Stimulated activated CD8-positive, alpha-beta memory T cell treated with anti-CD3 and anti-CD28 coated beads, Interleukin-4, amount 100 ng/mL, for 24 hours (primary cell): ENCODE data around the gene INSR.
"Not testable (repeated sequence)": the region's sequence is repeated elsewhere in the genome, so short reads cannot be mapped to it uniquely, and the experiment has no call there.

ENCODE experiments used
- DNase-seq: peaks from one replicate; pipeline ENCODE4 v3.0.0-alpha.2; 2020; ENCODE audit warnings: low read depth

Gene INSR

GRCh38 chr19:7224209-7224686 lies 70.0 kb downstream of the INSR start:
- no peak for DNase-seq

DNA sequence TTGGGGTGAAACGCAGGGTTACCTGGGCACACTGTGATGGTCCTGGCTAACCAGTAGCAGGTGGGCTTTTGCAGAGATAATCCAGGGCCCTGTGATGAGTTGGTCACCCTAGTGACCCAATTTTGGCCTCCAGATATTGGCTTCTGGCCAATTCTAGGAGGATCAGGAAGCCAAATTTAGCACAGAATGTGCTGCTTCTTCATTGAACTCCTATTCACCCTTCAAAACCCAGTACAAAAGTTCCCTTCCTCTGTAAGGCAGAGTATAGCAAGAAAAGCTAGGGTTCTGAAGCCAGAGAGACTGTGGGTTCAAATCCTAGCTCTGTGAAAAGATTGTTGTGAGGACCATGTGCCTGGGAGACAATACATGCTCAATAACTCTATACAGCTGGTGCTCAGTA lies 70.8 kb downstream of the INSR start:
- no peak for DNase-seq

- DNase-seq = no peak
Measured at GRCh38 chr19:7219056-7219455, 75.2 kb downstream of the INSR start.

DNA sequence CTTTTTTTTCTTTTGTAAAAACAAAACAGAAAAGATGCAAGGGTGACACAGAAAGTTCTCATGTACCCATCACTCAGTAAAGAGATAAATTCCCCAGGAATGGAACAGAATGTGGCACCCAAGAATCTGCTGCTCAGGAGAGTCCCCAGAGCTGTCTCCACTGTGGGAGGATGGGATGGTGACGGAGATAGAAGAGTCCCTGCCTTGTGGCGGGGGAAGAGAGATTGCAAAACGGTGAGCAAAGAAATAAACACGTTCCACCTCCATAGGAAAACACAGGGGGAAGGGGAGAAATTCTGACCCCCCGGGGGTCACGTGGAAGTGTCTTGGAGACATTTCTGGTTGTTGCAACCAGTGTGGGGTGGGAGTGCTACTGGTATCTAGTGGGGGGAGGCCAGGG lies 76.4 kb downstream of the INSR start:
- DNase-seq = no peak

- DNase-seq = no peak
Measured at GRCh38 chr19:7216373-7216902, 77.8 kb downstream of the INSR start.

- no peak for DNase-seq
Measured at GRCh38 chr19:7215176-7215575, 79.0 kb downstream of the INSR start.

- no peak for DNase-seq
Measured at GRCh38 chr19:7214324-7215089, 79.7 kb downstream of the INSR start.

DNA sequence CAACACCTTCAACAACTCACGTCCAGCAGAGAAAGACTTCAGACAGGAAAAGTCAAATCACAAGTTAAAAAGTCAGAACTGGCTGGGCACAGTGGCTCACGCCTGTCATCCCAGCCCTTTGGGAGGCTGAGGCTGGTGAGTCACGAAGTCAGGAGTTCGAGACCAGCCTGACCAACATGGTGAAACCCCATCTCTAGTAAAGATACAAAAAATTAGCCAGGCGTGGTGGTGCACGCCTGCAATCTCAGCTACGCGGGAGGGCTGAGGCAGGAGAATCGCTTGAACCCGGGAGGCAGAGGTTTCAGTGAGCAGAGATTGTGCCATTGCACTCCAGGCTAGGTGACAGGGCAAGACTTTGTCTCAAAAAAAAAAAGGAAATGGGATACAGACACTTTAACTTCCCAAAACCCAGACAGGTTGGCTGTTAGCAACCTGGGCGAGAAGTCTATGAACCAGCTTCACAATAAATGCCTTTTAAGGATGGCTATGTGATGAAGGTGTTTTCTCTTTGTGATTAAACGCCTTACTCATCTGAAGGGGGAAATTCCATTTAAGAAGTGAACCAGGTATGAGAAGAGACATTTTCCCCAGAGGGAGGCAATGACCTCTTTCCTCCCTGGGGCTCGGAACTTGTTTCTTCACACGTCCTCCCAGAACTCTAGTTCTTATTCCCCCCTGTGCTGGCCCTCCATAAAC lies 80.4 kb downstream of the INSR start:
- DNase-seq = no peak

- DNase-seq = no peak
Measured at GRCh38 chr19:7211191-7211951, 82.8 kb downstream of the INSR start.

- DNase-seq = no peak
Measured at GRCh38 chr19:7210359-7210758, 83.9 kb downstream of the INSR start.

- not testable (repeated sequence) for DNase-seq
Measured at GRCh38 chr19:7209597-7210325, 84.5 kb downstream of the INSR start.

- DNase-seq = not testable (repeated sequence)
Measured at GRCh38 chr19:7209036-7209435, 85.2 kb downstream of the INSR start.

DNA sequence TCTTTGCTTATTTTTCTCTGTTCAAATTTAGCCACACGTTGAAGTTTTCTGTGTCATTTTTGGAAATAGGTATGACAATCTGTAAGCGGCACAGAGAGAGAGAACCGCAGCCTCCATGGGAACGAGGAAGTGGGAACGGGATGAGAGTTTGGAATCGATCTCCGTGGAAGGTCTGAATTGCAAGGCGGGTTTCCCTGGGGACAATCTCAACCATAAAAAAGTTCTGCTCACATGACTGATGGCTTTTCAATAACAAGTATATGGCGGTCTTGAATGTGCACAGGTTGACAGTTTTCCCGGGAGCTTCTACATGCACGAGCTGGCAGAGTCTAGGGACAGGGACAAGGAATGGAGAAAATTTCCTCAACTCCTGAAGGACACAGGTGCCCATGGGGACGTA lies 90.9 kb downstream of the INSR start:
- no peak for DNase-seq

GRCh38 chr19:7202888-7203287 lies 91.3 kb downstream of the INSR start:
- no peak for DNase-seq

- no peak for DNase-seq
Measured at GRCh38 chr19:7200736-7201135, 93.5 kb downstream of the INSR start.

DNA sequence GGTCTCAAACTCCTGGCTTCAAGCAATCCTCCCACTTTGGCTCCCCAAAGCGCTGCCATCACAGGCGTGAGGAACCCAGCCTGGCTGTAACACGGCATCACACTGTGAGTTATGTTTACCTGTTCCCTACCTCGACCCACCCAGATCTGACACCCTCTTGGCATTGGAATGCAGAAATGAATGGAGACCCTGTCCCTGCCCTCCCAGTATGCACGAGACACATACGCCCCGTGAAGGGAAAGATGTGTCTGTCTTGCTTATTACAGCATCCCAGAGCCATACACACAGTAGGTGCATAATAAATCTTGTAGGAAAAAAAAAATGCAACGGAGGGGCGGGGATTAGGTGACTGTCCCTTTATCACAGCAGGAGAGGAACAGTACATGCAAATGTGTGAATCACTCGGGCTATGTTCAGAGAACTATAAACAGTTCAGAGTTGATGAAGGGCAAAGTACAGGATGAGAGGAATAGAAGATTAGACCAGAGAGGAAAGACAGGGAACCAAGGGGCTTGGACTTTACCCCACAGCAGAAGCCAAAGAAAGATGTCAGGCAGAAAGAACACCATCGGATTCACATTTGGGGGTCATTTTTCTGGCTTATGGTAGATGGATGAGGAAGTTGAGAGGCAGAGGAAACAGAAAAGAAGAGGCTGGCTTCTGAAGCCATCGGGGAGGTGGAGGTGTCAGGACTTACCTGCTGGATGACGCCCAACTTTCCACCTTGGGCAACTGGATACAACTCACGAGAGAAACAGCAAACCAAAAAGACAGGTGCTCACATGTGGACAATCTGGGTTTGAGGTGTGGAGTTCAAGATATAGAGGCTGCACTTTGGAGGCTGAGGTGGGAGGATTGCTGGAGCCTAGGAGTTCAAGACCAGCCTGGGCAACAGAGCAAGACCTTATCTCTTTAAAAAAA lies 94.3 kb downstream of the INSR start:
- DNase-seq = no peak

DNA sequence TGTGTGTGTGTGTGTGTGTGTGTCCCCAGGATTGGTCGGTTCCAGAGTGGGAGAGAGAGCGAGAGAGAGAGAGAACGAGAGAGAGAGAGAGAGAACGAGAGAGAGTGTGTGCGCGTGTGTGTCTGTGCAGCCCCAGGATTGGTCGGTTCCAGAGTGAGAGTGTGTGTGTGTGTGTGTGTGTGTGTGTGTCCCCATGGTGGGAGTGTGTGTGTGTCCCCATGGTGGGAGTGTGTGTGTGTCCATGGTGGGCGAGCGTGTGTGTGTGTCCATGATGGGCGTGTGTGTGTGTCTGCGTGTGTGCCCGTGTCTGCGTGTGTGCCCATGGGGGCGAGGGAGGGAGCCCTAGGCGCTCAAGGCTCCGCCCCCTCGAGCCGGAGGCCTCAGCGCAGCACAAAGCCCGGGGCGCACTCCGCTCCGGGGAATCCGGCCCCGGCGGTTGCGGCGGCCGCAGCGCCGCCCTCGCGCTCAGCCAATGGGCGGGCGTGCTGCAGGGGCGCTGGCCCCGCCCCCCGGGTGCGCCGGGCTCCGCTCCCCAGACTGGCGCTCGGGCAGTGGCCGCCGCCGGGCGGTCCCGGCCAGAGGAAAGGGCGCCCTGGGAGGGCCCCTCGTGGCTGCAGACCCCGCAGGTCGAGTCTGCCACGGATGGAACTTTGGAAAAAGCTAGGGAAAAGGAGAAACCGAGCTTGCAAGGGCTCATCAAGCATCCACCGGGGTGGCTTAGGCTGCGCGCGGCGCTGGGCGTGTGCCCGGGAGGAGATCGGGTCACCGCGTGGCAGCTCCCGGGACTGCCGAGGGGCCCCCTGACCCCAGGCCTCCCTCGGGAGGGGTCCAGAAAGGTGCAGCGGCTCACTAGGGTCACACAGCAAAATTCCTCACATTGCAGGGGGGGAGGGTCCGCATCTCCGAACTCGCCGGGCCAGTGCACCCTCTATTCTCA lies 96.2 kb downstream of the INSR start:
- peak; percentile 83 for DNase-seq

- DNase-seq = peak; percentile 84
Measured at GRCh38 chr19:7197119-7197759, 97.0 kb downstream of the INSR start.

DNA sequence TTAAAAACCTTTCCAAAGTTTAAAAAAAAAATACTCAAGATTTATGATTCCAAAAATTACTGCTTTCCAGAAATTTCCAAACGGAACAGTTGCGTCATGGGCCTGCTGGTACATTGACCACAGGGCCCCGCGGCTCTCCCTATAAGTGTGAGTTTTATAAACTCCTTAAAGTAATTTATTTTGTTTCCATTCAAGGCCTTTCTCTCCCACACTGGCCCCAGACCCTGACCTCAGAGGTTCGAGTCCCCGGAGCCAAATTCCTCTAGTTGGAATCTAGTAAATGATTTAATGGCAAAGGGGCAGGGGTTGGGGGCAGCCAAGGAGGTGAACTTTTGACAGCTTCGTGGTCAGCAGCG lies 97.5 kb downstream of the INSR start:
- no peak for DNase-seq
